ENCODE results near the gene C13orf46.

Gene C13orf46

DNA sequence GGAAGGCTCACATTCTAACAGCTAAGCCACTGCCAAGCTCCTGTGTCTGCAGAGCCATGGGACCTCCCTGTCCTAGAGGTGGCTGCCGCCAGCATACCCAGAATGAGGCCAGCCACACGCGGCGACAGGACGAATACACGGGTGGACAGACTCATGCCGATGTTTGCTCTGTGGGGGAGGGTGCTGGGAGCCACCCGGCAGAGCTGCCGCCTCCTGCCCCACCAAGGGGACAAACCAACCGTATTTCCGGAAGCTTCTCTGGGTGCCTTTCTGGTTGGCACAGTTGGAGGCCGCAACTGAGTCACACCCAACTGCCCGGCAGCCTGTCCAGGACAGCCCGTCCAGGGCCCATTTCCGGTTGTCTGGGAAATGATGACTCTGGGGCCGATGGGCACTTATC, 20.3 kb downstream of the C13orf46 start:
- FAIRE-seq, result no peak

DNA sequence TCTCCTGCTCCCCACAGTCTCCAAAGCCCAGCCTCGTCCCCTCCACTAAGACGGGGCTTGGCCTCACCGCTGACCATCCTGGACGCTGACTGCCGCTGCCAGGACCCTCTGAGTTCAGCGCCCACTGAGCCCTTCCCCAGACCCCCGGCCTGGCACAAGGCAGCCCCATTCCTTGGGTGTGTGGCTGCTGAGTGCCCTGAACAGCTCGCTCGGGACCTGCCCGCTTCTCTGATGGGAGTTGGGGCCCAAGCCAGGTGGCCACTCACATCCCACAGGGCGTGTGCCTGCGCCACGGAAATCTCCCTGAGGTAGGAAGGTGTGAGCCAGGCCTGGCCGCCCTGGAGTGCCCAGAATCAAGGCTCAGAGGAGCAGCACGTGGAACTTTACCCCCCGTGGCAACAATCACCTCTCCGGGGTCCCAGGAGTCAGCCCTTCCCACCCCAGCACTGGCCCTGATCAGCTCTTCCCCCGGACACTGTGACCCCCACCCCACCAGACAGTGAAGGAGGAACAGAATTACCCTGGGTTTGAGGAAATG, 20.8 kb downstream of the C13orf46 start:
- FAIRE-seq, result no peak

DNA sequence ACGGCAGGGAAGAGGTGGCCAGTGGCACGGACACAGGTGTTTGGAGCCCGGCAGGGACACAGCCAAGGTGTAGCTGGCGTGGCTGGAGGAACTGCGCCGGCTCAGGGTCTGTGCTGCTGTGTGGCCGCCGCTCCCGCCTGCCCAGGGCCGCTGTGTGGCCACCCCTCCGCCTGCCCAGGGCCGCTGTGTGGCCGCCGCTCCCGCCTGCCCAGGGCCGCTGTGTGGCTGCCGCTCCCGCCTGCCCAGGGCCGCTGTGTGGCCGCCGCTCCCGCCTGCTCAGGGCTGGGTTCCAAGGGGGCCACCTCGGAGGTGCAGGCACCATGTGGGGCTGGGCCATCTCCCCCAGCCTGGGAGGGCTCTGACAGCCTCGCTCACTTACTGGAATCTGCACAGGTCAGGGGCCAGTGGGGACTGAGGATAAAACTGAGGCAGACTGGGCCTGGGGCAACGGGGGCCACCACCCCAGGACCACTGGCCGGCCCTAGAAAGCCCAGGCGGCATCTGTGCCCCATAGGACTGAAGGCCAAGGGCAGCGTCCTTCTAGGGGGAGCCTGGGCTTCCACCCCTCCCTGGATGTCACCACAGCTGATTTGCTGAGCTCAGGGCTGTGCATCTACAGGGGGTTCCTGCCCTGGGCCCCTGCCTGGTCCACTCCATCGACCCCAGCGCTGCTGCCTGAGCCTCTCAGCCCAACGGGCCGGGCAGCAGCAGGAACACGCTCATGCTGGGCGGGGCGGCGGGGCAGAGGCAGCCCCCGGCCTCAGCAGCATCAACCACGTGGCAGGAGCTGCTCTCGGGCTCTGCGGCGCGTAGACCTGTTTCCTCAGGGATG, 21.5 kb downstream of the C13orf46 start:
- FAIRE-seq, result no peak

DNA sequence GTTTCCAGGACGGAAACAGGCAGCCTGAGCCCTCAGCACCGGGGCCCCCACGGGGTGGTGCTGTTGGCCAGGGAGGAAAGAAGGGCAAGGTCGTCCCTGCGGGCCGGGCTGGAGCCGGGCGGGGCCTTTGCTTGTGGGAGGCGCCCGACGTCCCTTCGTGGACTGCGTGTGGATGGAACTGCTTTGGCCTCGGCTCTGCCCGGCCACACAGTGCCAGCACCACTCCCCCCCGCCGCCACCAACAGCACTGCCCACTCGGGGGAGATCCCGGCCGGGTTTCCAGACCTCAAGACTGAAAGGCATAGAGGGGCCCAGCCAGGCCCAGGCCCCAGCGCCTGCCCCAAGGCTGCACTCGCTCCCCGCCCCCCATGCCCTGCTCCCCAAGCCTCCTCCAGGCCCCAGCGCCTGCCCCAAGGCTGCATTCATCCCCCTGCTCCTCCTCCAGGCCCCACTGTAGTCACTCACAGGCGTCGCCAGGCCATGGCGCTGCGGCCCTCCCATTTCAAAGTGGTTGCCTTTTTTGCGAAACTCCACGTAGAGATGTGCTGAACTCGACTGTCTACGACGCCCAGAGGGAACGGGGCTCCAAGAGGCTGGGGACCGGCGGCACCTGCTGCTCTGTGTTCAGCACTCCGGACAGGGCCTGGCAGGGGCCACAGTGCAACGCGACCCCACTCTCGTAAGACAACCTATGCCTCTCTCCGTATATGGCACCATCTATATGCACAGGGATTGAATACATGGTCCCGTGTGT, 22.5 kb downstream of the C13orf46 start:
- FAIRE-seq, result no peak

DNA sequence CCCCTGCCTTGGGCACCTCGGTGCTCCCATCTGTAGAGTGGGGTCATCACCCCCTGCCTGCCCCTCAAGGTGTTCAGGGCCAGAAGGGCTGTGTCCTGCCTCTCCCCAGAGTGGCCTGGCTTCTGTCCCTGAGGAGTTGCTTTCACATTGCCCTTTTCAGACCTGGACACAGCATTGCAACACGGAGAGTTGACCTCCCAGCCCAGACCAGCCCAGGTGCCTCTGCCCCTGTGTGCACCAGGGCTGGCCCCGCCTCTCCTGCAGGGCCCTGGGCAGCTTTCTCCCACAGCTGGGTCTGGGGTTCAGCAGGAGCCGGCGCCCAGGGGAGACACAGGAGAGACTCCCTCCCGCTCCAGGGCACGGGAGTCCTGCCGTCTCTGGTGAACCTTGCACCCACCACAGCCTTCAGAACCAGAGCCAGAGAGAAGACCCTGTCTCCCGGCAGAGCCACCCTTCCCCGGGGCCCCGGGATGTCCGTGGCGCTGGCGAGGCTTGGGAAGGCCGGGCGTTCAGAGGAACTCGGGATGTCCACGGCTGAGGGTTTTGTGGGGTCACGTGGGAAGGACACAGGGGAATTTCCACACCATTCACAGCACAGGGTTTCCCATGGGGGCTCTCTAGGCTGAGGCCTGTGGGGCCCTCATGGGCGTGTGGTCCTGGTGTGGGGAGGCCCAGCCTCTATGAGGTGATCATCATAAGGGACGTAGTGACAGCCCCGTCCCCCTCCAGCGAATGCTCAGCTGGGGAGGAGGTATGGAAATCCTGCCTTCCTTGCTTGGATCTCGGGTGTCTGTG, 23.2 kb downstream of the C13orf46 start:
- FAIRE-seq, result no peak

DNA sequence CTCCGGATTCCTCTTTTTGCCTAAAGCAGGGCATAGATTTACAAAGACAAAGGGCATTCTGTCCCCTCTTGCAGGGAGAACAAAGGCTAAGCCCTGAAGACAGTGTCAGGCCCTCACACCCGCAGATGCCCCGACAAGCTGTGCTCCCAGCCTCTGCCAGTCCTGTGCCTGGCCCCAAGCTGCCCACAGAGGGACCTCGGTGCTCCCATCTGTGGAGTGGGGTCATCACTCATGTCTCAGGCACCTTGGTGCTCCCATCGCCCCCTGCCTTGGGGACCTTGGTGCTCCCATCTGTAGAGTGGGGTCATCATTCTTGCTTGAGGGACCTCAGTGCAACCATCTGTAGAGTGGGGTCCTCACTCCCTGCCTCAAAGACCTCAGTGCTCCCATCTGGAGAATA, 24.3 kb downstream of the C13orf46 start:
- FAIRE-seq, result no peak

DNA sequence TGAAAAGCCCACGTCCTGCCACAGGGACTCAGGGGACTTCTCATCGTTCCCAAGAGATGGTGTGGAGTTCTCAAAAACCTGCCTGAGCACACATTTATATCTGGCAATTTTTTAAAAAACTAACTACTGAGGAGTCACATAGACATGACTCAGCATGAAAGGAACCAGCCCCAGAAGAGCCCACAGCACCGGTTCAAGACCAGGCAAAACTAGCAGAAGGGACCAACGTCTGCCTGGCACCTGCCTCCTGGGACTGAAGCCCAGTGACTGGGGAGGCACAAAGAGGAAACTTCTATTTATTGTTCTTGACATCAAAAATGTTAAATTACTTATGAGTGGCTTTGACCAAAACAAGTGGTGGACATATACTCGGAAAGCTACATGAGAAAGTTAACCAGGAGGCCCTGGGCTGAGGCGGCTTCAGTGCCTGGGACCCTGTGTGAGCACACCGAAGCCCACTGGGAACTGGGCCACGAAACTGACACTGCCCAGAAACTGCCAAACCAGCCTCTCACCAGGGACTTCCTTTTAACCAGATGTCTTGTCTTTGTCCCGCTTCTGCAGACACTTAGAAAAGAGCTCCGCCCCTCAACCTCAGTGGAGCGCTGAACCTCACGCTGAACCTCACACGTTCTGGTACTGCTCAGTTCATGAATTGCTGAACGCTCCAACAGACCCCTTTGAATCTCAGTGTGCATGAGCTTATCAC, 25.7 kb downstream of the C13orf46 start:
- no peak for FAIRE-seq

DNA sequence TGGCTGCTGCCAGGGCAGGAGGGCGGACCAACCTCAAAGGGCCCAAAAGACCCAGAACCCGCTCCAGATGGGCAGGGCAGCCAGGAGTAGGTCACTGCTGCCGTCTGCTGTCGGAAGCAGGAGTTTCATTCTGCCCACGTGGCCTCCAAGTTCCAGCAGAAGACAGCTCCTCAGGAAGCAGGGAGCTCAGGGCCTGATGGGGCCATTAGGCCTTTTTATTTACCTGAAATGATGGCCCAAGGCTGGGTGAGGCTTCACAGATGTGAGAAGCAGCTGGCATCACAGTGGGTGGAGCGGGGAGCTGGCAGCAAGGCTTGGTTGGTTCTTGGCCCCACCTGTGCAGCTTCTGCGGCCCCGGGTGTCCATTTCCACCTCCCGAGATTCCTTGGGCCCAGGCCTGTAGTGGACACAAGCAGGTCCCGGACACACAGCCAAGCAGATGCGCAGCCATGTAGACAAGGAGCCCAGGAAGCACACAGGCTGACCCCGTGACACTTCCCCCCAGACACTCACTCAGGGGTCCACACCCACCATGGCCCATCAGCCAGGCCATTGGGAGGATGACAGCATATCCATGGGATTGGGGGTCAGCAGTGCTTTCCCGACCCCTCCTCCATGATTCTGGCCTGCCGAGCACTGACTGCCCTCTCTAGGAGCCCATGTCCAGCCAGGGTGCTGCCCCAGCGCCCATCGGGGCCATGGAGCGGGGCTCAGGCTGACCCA, 26.4 kb downstream of the C13orf46 start:
- FAIRE-seq, result no peak

DNA sequence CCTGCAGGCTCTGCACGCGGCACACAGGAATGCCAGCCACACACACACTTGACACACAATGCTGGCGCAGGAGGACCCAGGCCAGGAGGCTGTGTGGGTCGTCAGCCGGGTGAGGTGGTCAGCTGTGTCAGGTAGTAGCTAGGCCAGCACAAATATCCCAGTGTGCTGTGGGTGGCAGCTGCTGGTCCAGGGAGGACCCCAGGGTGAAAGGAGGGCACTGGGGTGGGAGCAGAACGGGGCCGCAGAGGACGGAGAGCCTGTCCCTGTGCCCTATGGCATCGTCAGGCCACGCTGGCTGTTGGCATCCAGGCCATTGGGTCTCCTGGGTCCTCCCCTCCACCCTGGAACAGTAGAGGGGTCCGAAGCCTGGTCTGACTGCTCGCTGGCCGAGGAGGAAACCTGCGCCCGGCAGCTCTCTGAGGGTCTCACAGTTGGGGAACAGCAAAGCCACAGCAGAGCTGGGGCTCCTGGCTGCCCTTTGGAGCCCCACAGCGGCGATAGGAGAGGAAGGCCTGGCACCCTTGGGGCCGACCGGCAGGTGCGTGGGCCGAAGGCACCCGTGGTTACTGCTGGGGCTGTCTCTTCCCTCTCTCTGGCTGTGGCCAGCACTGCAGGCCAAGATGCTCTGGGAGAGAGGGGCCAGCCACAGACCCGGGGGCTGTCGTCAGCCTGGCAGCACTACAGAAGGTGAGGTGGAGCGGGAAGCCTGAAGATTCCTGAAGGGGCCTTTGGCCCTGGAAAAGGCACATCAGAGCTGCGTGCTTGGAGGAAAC, 27.3 kb downstream of the C13orf46 start:
- FAIRE-seq, result no peak

DNA sequence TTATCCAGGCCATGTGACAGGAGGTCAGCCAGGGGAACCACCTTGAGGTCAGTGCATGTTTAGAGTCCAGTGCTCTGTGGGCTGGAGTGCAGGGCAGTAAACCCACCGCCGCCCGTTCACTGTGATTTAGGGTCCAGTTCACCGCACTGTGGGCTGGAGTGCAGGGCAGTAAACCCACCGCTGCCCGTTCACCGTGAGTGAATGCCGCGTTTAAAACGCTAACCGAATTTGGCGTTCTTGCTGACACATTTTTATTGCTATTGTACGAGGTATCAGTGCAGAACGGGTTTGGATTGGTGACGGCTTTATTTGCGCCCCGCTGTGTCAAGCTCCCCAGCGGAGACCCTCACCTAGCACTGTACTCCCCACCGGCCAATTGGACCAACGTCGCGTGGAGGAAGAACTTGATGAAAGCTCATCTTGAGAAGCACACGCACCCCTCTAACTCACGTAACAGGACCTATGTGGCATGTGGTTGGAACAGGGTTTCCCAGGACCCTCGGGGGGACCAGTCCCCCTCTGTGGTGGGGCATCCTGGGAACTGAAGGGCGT, 27.9 kb downstream of the C13orf46 start:
- no peak for FAIRE-seq

DNA sequence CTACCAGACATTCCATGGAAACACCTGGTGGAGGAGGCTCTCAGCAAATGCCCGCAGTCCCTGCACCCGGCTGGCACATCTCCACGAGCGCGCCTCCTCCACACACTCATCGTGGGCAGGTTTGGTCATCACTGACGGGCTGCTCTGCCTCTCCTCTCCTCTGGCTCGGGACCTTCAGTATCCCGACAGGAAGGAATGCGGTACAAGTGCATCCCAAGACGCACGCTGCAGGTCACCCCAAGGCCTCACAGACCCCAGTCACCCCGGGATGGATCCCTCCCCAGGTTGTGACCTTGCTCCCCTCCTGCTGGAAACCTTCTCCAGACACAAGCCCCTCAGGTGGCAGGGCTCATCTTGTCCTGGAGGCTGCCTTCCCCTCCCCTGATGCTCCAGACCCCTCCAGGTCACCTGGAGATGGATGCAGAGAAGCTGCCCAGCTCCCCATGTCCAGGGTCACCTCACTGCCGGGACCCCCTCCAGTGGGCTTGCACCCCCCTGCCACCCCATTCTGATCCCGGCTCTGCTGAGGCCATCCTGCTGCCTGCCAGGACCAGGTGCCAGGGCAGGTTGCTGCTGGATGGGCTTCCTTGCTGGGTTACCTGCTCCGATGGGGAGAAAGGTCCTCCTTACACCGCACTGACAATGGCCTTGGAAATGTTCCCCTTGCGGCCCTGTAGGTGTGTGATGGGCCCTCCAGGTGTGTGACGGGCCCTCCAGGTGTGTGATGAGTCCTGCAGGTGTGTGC, 29.9 kb downstream of the C13orf46 start:
- FAIRE-seq, result no peak

DNA sequence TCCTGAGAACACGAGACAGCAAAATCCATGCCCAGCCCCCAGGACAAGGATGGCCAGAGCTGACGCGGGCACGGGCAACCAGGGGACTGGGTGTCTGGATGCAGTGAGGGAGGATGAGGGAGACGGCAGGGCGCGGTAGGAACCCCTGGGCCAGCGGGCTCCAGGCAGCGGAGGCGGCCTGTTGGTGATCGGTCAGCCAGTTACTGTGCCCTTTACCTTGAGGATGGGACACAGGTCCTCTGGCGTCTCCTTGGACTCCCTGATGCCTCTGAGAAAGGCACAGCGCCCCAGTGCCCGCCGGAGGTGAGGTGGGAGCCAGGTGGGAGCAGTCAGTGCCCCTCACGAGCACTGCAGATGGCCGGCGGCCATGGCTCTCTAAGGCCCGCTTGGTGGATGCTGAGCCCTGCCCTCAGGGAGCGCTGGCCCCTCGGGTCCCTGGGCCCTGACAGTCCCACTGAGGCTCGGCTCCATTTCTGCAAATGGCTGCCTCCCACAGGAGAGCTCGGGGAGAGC, 31.2 kb downstream of the C13orf46 start:
- no peak for FAIRE-seq

DNA sequence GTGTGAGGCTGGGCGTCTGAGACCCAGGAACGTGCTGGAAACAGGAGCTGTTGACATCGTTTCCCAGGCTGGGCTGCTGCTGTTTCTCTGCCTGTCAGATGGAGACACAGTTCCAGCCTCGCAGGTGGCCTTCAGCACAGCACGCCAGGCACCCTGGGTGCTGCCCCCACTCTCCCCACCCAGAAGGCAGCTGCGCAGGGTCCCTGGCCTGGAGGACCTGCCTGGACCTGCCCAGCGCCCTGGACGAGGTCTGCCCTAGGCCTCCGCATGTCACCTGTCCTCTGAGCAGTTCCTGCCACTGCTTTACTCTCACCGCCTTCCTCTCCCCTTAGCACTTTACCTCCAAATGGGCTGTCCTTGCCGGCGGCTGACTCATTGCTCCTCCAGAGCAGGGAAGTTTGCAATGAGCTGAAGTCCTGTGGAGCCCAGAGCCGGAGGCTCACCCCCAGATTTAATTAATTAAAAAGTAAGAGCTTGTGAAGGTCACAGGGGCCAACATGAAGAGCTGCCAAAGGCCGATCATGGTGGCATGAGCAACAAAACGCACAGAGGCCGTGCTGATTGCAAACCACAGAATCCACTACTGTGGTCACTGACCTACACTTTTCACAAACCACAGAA, 32.2 kb downstream of the C13orf46 start:
- FAIRE-seq, result no peak

DNA sequence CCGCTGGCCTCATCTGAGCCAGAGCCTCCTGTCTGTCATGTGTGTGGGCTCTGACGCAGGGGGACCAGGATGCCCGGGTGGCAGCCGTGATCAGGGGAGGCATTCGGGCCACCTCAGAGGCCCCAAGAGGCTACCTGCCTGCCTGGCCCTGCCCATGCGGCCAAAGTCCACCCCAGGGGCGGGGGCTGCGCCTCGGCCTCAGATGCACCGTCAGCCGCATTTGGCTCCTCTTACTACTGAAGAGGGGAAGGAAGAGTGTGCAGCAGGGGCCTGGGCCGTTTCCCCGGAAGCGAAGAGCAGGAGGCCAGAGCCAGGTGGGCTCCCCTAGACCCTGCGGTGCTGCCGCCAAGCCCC, 34.0 kb downstream of the C13orf46 start:
- no peak for FAIRE-seq

DNA sequence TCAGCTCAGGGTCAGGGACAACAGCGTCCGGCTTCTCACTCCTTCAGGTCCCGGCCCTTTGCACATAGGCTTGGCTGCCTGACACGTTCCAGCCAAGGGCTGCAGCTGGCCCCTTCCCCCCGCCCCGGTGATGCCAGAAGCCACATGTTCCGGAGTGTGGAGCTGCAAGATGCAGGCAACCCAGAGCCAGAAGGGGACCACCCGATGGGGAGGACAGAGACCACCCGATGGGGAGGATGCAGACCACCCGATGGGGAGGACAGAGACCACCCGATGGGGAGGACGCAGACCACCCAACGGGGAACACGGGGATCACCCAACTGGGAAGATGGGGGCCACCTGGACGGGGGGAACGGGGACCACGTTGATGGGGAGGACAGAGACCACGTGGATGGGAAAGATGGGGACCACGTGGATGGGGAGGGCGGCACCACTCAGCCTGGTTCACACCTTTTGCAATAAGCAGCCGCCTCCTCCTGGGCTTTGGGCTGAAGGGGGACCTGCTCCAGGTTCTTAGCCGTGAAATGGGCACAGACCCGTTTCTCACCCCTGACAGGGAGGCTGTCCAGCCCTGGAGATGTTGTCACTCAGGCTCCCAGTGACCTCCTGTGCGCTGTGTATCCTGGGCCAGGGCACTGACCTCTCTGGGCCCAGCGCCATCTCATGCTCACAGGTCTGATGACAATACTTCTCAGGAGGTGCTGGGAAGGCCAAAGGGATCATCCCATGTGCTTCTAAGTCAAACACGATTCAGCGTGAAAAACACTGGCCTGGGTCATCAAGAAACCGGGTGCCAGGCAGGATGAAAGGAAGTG, 34.5 kb downstream of the C13orf46 start:
- no peak for FAIRE-seq

DNA sequence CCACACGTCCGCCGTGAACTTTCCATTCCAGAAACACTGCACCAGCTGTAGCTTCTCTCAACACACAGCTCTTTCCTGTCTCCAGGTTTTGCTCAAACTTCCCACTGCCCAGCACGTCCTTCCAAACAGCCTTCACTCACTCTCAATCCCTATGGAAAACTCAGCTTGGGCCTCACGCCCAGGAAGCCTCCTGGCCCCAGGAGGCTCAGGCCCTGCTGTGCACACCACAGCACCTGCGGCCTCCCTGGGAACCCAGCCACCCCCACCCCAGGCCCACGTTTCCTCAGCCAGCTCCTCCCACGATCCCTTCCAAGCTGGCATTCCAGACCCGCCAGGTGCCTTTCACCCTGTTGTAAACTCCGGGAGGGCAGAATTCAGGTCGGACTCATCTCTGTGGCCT, 35.2 kb downstream of the C13orf46 start:
- no peak for FAIRE-seq

DNA sequence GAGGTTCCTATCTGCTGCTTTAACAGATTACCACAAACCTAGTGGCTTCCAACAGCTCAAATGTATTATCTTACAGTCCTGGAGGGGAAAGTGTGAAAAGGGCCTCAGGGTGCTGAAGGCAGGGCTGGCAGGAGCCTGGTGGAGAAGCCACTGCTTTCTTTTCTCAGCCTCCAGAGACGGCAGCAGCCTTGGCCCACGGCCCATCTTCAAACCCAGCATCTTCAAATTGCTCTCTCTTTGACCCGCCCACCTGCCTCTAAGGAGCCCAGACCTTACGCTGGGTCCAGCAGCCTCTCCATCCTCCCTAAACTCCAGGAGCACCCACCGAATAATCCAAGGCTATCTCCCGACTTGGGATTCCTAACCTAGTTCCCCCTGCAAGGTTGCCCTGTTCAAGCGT, 35.6 kb downstream of the C13orf46 start:
- no peak for FAIRE-seq

DNA sequence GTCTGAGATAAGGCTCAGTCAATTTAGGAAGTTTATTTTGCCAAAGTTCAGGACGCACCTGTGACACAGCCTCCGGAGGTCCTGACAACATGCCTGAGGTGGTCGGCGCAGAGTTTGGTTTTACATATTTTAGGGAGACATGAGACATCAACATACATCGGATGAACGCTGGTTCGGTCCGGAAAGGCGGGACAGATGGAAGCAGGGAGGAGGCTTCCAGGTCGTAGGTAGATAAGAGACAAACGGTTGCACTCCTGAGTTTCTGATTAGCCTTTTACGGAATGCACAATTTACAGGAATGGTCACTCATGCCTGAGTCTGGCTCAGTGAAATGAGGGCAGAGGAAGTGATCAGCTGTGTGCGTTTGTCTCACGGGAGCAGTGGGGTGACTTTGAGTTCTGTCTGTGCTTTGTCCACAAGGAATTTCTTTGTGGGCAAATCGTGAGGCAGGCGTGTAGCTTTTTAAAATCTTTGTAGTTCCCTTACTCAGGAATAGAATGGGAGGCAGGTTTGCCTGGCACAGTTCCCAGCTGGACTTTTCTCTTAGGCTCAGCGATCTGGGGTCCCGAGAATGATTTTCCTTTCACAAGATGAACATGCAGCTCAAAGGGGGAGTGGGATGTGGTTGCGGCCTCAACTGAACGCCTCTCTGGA, 36.2 kb downstream of the C13orf46 start:
- no peak for FAIRE-seq
